Ovary (tissue), 9 donors: ENCODE data around the gene FAM209A. TPM values are rescaled to one million over a fixed set of nuclear protein-coding genes. Genes with fewer than 3 reads are reported as not detected.

Experiments
- DNase-seq, 5 donors: peaks; one replicate each; pipeline ENCODE4 v3.0.0-alpha.2; 2019 to 2020
- H3K27ac ChIP-seq, 2 donors: fragments of 200-600 bp; one replicate each; pipeline versions ENCODE4 v1.5.1 to v1.8.0; 2019 to 2022
- H3K27me3 ChIP-seq: fragments of 200-600 bp; one replicate; pipeline ENCODE4 v1.8.0; 2022
- H3K36me3 ChIP-seq: fragments of 200-600 bp; sonication (generic); one replicate; pipeline ENCODE4 v1.5.1; 2019
- H3K4me1 ChIP-seq: one replicate; pipeline ENCODE4 v1.8.1; 2013; ENCODE audit warnings: mild to moderate bottlenecking, moderate library complexity; ENCODE audit not compliant: insufficient read depth
- H3K4me3 ChIP-seq: fragments of 200-600 bp; sonication (generic); one replicate; pipeline ENCODE4 v1.5.1; 2017
- H3K9me3 ChIP-seq, 2 donors: fragments of 200-600 bp in 1 of 2; sonication (generic) in 1 of 2; one replicate each; pipeline versions ENCODE4 v1.5.1 to v1.8.1; 2013 to 2019; ENCODE audit warnings: mild to moderate bottlenecking in 1 of 2, moderate library complexity in 1 of 2
- EP300 ChIP-seq: sonication (generic); formaldehyde crosslinking; IDR thresholded peaks from one replicate; pipeline ENCODE4 v1.6.1; 2017; ENCODE audit warnings: antibody characterized with exemption
- POLR2A ChIP-seq: fragments of 450-650 bp; IDR thresholded peaks from one replicate; pipeline ENCODE4 v1.6.1; 2017; ENCODE audit warnings: antibody characterized with exemption, mild to moderate bottlenecking, moderate library complexity
- WGBS, 3 donors: extraction: QIAGEN DNeasy Blood & Tissue Kit in 1 of 3; methylation state at CpG; one replicate each; pipeline versions ENCODE4 v1.1.5 to v1.1.7; 2013 to 2017; 5-methylcytosine and 5-hydroxymethylcytosine counted together
- intact Hi-C, 4 donors: fragments of 100-400 bp; cut with DNase I; formaldehyde crosslinking; loops; one replicate each; pipeline versions ENCODE4 v1.11.0 to v1.15.1; 2022 to 2023
- polyA plus RNA-seq, 2 donors: library from polyadenylated mRNA; stranded (reverse); fragments of 200-250 nt in 1 of 2; fragments of 350-450 nt in 1 of 2; fragmentation: Illumina TruSeq in 1 of 2; extraction: RNeasy Lipid Tissue Mini Kit (QIAGEN cat#74804) in 1 of 2; gene quantifications; one replicate each; pipeline ENCODE4 v1.2.3, GENCODE V29; 2013 to 2014
- total RNA-seq, 7 donors: library from RNA; depleted of rRNA in 2 of 7; stranded (reverse); fragments of >200 nt in 2 of 7; fragmentation: NEBNext Ultra II Directional in 3 of 7; extraction: Animal tissue kit (Norgen Biotek cat#: 25700) in 3 of 7; gene quantifications; one replicate each; pipeline versions ENCODE4 v1.1.0 to v1.2.4, GENCODE V29; 2016 to 2023
- TF ChIP-seq, protein P1 (sequence below), 3 donors: fragments of 450-650 bp in 2 of 3; fragments of 200-600 bp in 1 of 3; IDR thresholded peaks; one replicate each; pipeline versions ENCODE4 v1.5.1 to v1.8.0; 2016 to 2022; ENCODE audit warnings: antibody characterized with exemption in 3 of 3, mild to moderate bottlenecking in 1 of 3
- donor health status: DM: no; HTN: no; CAD: no; lungs with moderate emphysema.
- donor health status: DM: no; HTN: no; CAD: no.
- donor health status: Bipolar disorder and iron deficiency.
- donor health status: DM: yes; HTN: yes; CAD: no.
- donor health status: DM: no; HTN: no; CAD: no.
- donor health status: DM: yes; HTN: yes; CAD: no.

Gene FAM209A
- total and polyA plus RNA-seq, 9 donors, result 0.18 to 0.27 TPM; not detected in 7

DNA sequence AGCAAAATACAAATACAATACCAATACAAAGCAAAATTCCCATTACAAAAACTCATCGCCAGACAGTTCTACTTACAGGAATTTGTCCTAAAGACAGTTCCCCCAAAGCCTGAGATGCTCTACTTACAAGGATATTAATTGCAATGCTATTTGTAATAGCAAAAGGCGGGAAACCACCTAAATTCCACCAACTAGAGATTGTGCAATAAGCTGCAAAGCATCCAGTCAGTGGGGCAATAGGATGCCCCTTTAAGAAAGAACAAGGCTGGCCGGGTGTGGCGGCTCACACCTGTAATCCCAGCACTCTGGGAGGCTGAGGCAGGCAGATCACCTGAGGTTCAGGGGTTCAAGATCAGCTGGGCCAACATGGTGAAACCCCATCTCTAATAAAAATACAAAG lies 47.6 kb downstream of the FAM209A start:
- H3K4me3 ChIP-seq, result no peak overlapping the region
- WGBS, 3 donors, result 75 to 91% (median 84%) methylated on average over 4 of the region's 4 CpGs

GRCh38 chr20:56573986-56574385 lies 49.4 kb downstream of the FAM209A start:
- intact Hi-C loops, result loop anchor here in 1 of 4 donors (5.0 kb wide), 1 partner anchor 408 kb away; no protein-coding TSS in a partner anchor
- no peaks in the 10 kb centered on the region for H3K4me1 ChIP-seq
- no peaks in the 10 kb centered on the region for H3K9me3 ChIP-seq
- TF ChIP-seq POLR2A (no peak), EP300 (no peak)
- TF ChIP-seq, protein P1, sequence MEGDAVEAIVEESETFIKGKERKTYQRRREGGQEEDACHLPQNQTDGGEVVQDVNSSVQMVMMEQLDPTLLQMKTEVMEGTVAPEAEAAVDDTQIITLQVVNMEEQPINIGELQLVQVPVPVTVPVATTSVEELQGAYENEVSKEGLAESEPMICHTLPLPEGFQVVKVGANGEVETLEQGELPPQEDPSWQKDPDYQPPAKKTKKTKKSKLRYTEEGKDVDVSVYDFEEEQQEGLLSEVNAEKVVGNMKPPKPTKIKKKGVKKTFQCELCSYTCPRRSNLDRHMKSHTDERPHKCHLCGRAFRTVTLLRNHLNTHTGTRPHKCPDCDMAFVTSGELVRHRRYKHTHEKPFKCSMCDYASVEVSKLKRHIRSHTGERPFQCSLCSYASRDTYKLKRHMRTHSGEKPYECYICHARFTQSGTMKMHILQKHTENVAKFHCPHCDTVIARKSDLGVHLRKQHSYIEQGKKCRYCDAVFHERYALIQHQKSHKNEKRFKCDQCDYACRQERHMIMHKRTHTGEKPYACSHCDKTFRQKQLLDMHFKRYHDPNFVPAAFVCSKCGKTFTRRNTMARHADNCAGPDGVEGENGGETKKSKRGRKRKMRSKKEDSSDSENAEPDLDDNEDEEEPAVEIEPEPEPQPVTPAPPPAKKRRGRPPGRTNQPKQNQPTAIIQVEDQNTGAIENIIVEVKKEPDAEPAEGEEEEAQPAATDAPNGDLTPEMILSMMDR (IDR thresholded peaks at IDR 0.05), result no peak
- H3K36me3 ChIP-seq, result no peaks in the 10 kb centered on the region
- no peak for DNase-seq
- no peaks in the 10 kb centered on the region for H3K27me3 ChIP-seq
- H3K27ac ChIP-seq, result no peak overlapping the region
- WGBS, 3 donors, result 70 to 83% (median 79%) methylated on average over 5 of the region's 5 CpGs
- no peak overlapping the region for H3K4me3 ChIP-seq

More for the DNA sequence above, 47.6 kb downstream of the FAM209A start:
- no peak overlapping the region for H3K27ac ChIP-seq
- no peaks in the 10 kb centered on the region for H3K4me1 ChIP-seq
- intact Hi-C loops, result loop anchor here in 1 of 4 donors (5.0 kb wide), 1 partner anchor 410 kb away; no protein-coding TSS in a partner anchor
- TF ChIP-seq, protein P1 (IDR thresholded peaks at IDR 0.05), result no peak
- no peak for TF ChIP-seq EP300
- no peak for TF ChIP-seq POLR2A
- H3K27me3 ChIP-seq, result no peaks in the 10 kb centered on the region
- no peak for DNase-seq
- no peaks in the 10 kb centered on the region for H3K9me3 ChIP-seq
- no peaks in the 10 kb centered on the region for H3K36me3 ChIP-seq

- Histone ChIP-seq H3K4me3 (no peak overlapping the region), H3K27ac (no peak overlapping the region), H3K4me1 (no peaks in the 10 kb centered on the region), H3K36me3 (no peaks in the 10 kb centered on the region), H3K9me3 (no peaks in the 10 kb centered on the region), H3K27me3 (no peaks in the 10 kb centered on the region)
- intact Hi-C loops, result loop anchor here in 1 of 4 donors (5.0 kb wide), 1 partner anchor 408 kb away; no protein-coding TSS in a partner anchor
- TF ChIP-seq POLR2A, result no peak
- DNase-seq, result peak in 1 of 5 donors; percentile 10
- WGBS, 3 donors, result 42 to 51% (median 44%) methylated on average over 10 of the region's 10 CpGs
Measured at GRCh38 chr20:56574531-56575142, 50.1 kb downstream of the FAM209A start.

- Histone ChIP-seq H3K36me3 (no peaks in the 10 kb centered on the region), H3K9me3 (no peaks in the 10 kb centered on the region), H3K4me1 (no peaks in the 10 kb centered on the region), H3K27me3 (no peaks in the 10 kb centered on the region), H3K4me3 (no peak overlapping the region), H3K27ac (no peak overlapping the region)
- peak in 1 of 5 donors; percentile 8 for DNase-seq
- intact Hi-C loops, result no loop called here
- 27 to 48% (median 36%) methylated on average over 9 of the region's 9 CpGs for WGBS, 3 donors
- TF ChIP-seq, protein P1 (IDR thresholded peaks at IDR 0.05), result no peak
- no peak for TF ChIP-seq EP300
- no peak for TF ChIP-seq POLR2A
Measured at GRCh38 chr20:56575157-56575556, 50.6 kb downstream of the FAM209A start.

Other genes starting within 250 kb of the FAM209A start
- gene FAM210B, start 165.8 kb upstream of the FAM209A start, total RNA-seq, result 100 to 1,000 TPM in 5 of 7 donors, 10 to 100 TPM in 2; 61.5 to 135 (median 120) TPM
- 100 to 1,000 TPM in 1 of 2 donors, 10 to 100 TPM in 1; 94.4 to 148 TPM for gene FAM210B, start 165.8 kb upstream of the FAM209A start, polyA plus RNA-seq
- gene AURKA, start 132.5 kb upstream of the FAM209A start, total RNA-seq, result 1 to 10 TPM; 2.2 to 10.0 (median 3.5) TPM
- gene AURKA, start 132.5 kb upstream of the FAM209A start, polyA plus RNA-seq, result 1 to 10 TPM; 2.5 to 3.2 TPM
- 10 to 100 TPM; 23.8 to 41.5 (median 31.8) TPM for gene CSTF1, start 132.1 kb upstream of the FAM209A start, total RNA-seq
- 10 to 100 TPM; 15.5 to 40.7 TPM for gene CSTF1, start 132.1 kb upstream of the FAM209A start, polyA plus RNA-seq
- 1 to 10 TPM; 1.0 to 6.9 (median 2.5) TPM for gene CASS4, start 112.5 kb upstream of the FAM209A start, total RNA-seq
- gene CASS4, start 112.5 kb upstream of the FAM209A start, polyA plus RNA-seq, result 1 to 10 TPM; 1.2 to 3.1 TPM
- gene RTF2, start 56.1 kb upstream of the FAM209A start, total RNA-seq, result 10 to 100 TPM; 32.3 to 91.0 (median 85.2) TPM
- gene RTF2, start 56.1 kb upstream of the FAM209A start, polyA plus RNA-seq, result 100 to 1,000 TPM in 1 of 2 donors, 10 to 100 TPM in 1; 90.7 to 128 TPM
- under 1 TPM in 2 of 7 donors, not detected in 5; 0.31 to 0.37 TPM for gene FAM209B, start 8.5 kb downstream of the FAM209A start, total RNA-seq
- gene FAM209B, start 8.5 kb downstream of the FAM209A start, polyA plus RNA-seq, result under 1 TPM in 1 of 2 donors, not detected in 1; 0.22 TPM
- 1 to 10 TPM in 4 of 7 donors, under 1 TPM in 3; 0.23 to 7.7 (median 1.1) TPM for gene TFAP2C, start 104.6 kb downstream of the FAM209A start, total RNA-seq
- gene TFAP2C, start 104.6 kb downstream of the FAM209A start, polyA plus RNA-seq, result under 1 TPM; 0.18 TPM